Gastroesophageal sphincter (tissue), 3 donors: ENCODE results near the gene VSIG10.

Source experiments
- EP300 ChIP-seq: sonication (generic); formaldehyde crosslinking; IDR thresholded peaks from one replicate; pipeline ENCODE4 v1.6.1; 2017; ENCODE audit warnings: antibody characterized with exemption, mild to moderate bottlenecking
- TF ChIP-seq, protein P1 (sequence below), 4 experiments: fragments of 200-600 bp in 2 of 4; fragments of 450-650 bp in 2 of 4; sonication (generic) in 1 of 4; IDR thresholded peaks; one replicate each; pipeline ENCODE4 v1.5.1; 2017 to 2019; ENCODE audit warnings: antibody characterized with exemption in 4 of 4, mild to moderate bottlenecking in 2 of 4, moderate library complexity in 2 of 4

DNA sequence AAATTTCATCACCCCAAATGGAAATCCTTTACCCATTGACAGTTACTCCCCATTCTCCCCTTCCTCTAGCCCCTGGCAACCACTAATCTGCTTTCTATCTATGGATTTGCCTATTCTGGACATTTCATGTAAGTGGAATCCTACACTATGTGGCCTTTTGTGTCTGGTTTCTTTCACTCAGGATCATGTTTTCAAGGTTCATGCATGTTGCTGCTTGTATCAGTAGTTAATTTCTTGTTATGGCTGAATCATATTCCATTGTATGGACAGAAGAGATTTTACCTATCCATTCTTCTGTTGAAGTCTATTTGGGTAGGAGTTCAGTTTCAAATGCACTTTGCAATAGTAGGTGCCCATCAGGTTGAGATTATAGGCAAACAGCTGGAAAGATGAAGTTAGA is 85.9 kb downstream of the VSIG10 start:
- TF ChIP-seq, protein P1, sequence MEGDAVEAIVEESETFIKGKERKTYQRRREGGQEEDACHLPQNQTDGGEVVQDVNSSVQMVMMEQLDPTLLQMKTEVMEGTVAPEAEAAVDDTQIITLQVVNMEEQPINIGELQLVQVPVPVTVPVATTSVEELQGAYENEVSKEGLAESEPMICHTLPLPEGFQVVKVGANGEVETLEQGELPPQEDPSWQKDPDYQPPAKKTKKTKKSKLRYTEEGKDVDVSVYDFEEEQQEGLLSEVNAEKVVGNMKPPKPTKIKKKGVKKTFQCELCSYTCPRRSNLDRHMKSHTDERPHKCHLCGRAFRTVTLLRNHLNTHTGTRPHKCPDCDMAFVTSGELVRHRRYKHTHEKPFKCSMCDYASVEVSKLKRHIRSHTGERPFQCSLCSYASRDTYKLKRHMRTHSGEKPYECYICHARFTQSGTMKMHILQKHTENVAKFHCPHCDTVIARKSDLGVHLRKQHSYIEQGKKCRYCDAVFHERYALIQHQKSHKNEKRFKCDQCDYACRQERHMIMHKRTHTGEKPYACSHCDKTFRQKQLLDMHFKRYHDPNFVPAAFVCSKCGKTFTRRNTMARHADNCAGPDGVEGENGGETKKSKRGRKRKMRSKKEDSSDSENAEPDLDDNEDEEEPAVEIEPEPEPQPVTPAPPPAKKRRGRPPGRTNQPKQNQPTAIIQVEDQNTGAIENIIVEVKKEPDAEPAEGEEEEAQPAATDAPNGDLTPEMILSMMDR (IDR thresholded peaks at IDR 0.05) = no peak
- TF ChIP-seq EP300 = no peak
